HG03025 (cell line): ENCODE measurements around the gene GRAMD1B.
"Not testable (repeated sequence)": the region's sequence is repeated elsewhere in the genome, so short reads cannot be mapped to it uniquely, and the experiment has no call there.

ENCODE experiments used
- ATAC-seq: cut with Tn5 transposase; IDR thresholded peaks from one replicate; pipeline ENCODE4 v1.9.1; 2021; ENCODE audit warnings: mild to moderate bottlenecking, moderate library complexity; ENCODE audit not compliant: unreplicated experiment, low FRiP score

GRAMD1B gene

DNA sequence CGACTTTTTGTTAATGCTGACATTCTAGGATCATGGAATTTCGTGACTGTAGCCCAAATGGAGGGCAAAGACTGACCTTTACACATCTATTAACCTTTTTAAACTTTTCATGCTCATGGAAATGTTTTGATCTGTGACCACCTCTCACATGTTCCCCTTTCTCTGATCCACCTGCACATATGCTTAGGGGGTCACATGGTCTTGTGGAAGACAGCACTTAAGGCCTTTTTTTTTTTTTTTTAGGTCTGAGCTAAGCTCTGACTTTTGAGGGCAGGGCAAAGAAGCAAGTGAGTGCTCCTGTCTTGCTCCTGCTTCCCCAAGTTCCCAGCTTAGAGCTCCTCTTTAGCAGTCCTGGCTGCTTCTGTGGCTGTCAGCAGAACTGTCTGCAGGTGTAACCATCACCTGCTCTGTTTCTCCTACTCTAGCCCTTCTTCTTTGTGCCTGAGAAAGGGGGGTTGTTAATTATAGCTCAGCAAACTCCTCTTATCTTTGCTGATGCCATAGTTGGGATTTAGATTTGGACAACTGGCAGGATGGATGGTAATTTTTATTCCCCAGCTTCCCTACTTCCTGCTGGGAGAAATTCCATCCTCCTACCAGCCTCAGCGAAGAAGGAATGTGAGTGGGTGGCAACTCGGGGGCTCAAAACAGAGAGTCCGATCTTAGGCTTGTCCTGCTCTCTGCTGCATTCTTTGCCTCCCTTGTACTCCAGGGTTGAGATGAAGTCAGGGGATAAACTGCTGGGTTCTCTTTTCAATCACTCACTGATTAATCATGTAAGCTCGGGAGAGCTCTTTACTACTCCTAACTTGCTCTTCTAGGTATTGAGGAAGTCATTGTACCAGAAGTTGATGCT is 64.4 kb downstream of the GRAMD1B start:
- no peak for ATAC-seq

DNA sequence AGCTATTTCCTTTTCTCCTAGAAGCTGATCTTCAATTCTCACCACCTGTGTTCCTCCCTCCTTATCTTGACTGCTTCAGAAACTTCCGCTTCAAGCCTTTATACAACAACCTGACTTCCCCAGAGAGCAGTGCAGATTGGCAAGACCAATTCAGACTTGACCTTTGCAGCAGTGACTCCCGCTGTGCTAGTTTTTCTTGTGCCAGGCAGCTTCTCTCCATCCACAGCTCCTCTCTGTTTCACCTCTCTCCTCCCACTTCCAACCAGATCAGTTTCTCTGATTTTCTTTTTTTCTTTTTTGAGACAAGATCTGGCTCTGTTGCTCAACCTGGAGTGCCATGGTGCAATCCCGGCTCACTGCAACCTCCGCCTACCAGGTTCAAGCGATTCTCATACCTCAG is 74.3 kb downstream of the GRAMD1B start:
- ATAC-seq = no peak

DNA sequence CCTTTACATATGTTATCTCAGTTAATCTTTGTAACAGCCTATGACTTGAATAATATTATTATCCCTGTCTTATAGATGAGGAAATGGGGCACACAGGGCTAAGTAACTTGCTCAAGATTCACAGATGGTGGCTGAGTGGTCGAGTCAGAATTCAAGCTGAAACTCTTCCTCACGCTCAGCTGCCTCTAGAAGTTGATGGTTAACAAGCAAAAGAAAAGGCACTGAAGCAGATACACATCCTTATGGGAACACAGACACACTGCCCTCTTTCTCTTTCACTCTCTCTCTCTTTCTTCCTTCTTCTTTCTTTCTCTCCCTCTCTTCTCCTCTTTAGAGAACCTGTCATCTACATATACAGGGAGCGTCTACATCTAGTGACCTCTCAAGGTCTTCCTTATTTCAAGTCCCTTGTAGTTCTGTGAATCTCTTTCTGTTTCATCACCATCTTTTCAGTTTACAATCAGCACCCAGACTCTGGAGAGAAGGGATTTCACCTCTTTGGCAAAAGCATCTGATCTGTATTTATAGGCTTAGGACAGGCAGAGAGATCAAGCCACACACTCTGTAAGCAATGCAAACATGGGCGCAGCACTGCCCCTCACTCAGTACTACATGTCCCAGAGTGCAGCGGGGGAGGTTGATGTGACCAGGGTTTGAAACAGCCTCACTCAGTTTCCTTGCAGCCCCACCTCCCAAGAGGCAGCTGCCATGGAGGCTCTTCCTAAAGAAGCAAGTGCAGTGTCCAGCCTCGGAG is 75.7 kb downstream of the GRAMD1B start:
- ATAC-seq = no peak

DNA sequence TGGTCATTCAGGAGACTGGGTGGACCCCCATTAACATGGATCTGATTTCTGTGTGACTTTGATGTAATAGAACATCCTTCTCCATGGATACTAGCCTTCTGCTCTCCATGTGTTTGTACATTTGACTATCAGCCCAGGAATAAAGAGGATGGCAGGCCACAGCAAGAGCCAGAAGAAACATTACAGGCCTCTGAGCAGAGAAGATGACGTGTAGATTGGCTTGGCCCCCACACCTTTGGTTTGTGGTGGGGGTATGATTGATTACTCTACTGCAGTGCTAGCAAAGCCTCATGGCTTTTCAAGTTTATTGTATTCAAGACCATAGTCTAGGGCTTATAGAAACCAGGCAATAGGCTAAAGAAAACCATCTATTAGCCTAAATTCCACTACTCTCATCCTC is 77.0 kb downstream of the GRAMD1B start:
- no peak for ATAC-seq

DNA sequence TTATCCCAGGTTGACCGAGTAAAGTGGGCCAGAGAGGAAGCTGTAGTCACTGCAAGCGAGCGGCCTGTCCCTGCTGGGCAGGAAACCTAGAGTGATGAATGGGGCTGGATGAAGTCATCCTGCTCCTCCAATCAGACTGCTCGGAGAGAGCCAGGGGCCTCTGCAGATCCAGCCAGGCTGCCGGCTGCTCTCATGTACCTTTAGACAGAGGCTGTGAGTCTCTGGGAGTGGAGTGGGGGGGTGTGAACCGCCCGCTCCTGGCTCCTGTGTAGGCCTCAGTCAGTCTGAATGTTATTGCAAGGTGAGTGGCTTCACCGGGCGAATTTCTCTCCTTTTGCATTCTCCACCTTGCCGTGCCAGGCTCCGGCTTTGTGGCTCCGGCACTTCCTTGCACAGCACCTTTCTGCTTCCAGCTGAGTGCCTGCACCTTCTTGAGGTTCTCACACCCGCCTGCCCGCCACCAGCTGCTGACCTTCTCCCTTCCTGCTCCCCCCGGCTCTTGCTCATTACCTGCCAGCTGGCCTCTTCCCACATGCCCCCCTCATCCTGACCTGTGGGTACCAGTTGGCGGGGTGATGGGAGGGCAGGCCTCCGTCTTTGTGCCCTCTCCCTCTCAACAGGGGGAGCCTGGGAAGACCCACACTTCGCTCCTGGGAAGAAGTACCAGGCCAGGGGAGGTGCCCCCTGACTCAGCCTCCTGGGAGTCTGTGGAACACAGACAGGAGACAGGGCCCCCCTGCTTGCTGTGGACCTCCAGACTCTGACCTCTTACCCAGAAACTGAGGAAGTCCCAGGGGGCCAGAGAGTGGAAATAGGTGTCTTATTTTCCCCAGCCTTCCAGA is 79.9 kb downstream of the GRAMD1B start:
- no peak for ATAC-seq

DNA sequence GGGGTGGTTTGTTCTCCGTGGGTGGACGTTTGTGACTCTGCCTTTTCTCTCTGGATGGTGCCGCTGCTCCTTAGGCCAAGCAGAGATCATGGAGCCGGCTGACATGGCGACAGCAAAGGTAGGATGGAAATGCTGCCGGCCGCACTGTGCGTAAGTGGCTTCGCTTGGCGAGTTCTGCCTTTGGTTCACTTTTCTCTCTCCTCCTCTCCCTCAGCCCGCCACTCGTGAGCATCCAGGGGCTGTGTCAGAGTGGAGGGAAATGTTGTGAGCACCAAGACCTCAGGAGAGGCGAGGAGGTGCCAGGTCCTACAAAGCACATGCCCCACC is 80.5 kb downstream of the GRAMD1B start:
- no peak for ATAC-seq

DNA sequence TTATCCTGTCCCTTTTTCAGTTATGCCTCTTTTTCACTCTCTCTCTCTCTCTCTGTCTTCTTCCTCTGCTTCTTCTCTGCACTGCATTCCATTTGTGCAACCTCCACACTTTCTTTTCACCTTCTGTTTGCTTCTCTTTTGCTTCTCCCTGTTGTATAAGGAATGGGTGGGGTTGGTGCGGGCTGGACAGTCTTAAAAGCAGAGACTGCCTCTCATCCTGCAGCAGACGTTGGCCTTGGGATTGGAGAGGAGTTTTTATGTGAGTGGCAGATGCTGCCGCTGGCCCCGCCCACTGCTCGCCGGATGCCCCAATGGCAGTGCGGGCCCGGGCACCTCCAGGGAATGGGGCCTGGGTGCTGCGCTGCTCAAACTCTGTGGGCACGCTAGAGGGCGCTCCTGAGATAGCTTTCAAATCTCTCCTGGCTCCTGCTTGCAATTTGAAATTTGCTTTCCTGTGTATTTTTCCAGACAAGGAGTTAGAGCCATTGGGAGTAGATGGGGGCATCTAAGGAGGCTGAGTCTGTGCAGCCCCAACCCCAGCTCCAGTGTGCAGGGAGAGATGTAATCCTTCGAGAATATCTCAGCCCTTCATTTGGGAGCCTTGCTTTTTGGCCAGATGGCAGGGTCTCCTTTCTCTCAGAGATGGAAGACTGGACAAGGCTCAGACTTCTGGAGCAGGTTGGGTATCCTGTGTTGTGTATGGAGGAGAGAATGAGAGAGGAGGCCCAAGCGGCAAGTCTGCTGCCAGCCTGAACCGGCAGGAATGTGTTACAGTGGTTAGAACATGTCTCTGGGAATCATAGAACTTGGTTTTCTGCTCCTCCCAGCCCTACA is 81.2 kb downstream of the GRAMD1B start:
- peak; percentile 83 for ATAC-seq

DNA sequence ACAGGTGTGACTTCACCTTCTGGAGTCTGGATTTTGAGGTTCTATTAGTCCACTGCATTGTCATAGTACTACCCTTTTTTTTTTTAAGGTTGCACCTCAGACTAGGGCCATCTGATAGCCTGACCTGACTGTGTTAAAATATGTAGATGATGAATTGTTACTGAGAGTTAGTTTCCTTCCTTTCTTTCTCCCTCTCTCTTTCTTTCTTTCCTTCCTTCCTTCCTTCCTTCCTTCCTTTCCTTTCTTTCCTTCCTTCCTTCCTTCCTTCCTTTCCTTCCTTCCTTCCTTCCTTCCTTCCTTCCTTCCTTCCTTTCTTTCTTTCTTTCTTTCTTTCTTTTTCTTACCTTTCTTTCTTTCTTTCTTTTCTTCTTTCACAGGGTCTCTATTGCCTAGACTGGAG is 83.2 kb downstream of the GRAMD1B start:
- not testable (repeated sequence) for ATAC-seq

DNA sequence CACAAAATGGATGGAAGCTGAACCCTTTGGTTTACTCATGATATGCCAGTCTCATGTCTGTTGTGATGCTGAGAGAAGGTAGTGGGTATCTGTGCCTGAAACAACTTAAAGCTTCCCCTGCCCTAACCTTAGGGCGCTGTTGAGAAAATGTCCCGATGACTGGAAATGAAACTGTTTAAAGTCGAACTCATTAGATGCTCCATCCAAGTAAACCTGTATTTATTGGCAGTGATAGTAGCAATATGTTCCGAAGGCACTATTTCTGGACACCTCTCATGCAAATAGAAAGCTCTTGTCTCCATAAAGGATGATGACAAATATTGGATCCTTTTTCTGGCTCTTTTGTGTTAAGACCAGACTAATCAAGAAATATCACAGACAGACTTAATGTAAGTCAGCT is 86.2 kb downstream of the GRAMD1B start:
- no peak for ATAC-seq

DNA sequence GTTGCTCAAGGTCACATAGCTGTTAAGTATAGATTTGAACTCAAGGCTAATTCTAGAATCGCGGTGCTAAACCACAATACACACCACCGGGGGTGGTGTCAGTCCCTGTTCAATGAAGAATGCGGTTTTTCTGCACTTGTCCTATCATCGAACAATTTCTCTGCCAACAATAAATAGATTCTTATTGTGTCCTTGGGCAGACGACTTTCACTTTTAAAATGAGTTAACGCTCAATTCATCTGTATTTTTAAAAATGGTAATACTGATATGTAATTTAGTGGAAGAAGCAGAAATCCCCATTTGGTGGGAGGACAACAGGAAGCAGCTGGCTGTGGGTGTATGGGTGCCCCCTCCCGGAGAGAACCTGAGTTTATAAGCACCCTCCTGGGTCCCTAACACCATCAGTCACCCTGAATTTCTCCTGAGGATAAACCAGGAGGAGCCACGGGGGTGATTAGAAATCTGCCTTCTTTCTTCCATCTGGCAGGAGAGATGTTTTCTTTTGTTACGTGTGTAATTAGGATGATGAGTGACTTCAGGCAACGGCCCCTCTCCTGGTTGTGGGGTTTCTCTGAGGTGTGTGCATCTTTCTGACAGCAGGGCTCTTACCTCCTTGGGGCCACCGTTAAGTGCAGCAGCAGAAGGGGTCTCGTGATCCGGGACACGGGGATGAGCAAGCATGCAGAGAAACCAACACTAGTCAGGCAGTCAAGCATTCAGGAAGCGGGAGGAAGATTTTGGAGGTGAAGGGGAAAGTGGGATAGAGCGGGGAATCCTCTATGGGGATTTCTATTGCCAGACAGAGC is 87.7 kb downstream of the GRAMD1B start:
- no peak for ATAC-seq

DNA sequence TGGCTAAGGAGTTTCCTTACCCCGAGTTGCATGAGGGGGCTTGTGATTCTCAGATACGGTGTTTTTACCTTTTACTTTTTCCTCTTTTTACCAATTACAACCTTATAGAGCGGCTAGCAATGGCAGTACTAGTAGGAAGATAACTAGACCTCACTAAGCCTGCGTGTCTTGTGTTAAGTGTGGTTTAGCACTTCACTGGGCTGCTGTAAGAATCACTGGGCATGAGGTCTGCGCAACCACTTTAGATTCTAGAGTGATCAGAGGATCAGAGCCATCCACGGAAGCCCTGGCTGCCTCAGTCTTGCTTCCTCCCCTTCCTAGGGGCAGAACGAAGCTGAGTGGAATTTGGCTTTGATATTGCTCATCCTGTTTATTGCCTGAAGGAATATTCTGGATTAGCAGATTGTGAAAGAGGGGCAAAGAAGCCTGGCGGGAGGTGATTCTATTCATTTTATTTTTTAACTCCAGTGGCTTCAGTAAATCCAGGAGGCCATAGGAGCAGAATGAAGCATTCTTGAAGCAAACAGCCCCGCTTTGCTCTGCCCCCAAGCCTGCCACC is 88.5 kb downstream of the GRAMD1B start:
- no peak for ATAC-seq

DNA sequence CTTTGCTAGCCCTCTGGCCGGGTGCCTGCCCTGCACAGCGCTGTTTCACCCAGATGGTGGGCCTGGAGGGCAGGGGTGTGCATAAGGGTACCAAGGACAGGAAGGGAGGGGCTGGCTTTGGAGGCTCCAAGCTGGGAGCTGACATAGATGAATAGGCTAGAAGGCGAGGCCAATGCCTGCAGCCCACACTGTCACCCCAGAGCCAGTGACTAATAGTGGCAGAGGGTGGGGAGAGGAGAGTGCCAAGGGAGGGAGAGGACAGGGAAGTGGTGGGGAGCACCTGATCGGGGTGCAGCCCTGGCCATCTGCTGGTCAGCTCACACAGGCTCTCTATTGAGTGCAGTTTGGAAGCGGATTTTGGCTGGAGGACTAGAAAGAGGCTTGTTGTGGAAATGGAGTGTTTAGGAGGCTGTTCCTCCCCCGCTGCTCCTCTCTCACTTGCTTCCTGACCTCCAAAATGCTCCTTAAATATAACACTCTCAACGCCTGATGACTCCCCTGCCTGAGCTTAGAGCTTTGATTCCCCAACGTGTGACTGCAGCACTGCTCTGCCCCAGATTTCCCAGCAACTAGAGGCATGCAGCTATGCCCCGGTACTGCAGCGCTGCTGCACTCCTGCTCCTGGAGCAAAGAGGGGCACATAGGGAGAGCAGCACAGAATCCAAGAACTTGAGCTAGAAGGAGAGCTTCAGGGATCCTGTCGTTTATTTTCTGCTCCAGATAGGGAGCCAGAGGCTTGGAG is 89.2 kb downstream of the GRAMD1B start:
- ATAC-seq = no peak

DNA sequence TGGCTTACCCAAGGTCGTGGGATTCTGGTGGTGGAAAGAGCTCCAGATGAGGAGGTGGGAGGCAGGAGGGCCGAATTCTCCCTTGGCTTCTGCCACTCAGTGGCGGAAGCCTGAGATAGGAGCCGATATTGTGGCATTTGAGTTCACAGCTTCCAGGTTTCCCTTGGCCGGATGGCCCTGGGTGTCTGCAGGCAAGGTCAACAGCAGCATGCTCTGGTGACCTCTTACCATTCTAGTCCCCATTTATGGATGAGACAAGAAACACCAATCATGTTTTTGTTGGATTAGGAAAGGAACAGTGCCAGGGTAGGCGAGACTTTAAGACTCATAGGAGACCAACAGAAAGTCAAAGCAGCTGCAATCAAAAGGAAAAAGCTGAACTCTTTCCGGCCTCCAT is 89.7 kb downstream of the GRAMD1B start:
- no peak for ATAC-seq

DNA sequence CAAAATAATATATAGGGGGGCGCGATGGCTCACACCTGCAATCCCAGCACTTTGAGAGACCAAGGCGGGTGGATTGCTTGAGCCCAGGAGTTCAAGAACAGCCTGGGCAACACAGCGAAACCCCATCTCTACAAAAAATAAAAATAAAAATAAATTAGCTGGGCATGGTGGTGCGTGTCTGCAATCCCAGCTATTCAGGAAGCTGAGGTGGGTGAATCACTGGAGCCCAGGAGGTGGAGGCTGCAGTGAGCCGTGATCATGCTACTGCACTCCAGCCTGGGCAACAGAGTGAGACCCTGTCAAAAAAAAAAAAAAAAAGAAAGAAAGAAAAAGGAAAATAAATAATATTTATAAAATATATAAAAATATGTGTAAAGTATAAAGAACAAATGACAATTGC is 90.4 kb downstream of the GRAMD1B start:
- not testable (repeated sequence) for ATAC-seq

DNA sequence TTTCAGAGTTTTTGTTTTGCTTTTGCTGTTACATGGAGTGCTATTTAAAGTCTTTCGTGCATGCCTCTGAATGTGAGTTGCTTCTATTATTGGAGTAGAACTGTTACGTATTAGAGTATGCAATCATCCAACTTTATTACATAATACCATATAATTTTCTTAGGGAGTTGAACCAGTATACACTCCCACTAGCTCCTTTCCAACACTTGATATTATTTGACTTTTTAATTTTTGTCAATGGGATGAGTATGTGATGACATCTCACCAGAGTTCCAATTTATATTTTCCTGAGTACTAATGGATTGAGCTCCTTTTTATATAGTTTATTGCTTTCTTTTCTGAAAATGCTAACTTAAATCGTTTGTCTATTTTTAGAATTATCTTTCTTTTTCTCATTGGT is 90.9 kb downstream of the GRAMD1B start:
- no peak for ATAC-seq

DNA sequence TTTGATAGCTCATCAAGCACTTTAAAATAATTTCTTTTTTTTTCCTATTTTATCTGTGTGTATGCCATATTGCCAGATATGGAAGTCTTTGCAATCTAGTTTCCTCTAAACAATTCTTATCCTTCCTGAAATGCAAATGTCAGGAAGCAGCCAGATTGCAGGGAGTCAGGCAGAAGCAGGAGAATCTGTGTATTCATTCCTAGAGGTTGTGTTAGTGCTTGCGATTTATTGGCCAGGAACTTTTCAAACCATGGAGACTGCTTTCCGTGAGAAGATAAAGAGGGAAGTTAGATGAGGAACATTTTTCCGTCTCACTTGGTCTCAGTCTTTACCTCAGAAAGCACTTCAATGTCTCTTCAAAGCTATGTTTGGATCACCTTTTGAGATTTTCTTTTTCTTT is 91.9 kb downstream of the GRAMD1B start:
- ATAC-seq = no peak

DNA sequence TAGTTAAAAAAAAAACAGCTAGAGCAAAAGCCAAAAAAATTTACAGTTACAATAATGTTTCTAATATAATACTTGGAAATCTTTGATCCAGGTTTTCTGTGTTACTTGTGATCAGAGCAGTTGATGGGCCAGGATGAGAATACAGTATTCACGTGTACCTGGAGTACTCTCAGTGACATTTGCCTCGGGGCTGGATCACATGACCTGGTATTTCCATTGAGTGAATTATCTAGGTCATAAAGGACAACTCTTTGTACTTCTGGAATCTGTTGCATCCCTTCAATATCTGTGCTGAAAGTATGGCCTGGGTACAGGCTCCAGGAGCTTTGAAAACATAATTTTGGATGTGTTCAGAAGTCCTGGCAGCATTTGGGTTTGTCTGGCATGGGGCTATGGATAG is 93.5 kb downstream of the GRAMD1B start:
- ATAC-seq = no peak

DNA sequence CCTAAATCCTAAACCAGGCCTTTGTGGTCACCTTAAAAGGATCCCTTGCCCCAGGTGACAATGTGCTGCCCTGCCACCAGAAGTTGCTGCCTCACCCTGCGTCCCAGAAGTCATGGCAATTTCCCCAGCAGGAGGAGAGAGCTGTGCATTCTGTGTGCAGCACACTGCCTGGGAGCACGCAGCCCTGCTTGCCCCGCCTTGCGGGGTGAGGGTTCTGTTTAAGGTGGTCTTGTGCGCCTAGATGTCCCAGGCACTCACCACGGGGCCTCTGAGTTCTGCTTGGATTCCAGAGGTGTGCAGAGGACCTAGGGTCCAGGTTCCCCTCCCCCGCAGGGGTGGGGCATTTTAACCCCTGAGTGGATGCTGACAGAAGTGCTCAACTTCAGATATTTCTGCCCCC is 95.0 kb downstream of the GRAMD1B start:
- no peak for ATAC-seq

DNA sequence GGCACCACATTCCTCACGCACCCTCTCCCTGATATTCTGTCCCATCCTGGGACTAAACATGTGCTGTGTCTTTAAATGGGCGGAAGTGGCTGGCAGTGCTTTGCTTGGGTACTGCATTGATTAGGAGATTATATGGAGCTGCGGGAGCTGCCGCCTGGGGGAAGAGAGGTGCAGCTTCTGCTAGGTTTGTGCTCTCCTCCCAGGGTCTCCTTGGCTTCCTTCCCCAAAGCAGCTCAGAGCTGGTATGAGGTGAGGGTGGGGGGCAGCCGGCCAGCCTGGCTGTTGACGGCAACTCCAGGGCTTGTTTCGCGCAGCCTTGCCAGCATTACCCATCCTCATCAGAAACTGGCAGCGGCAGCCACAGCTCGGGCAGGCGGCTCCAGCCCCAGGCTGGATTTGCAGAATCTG is 95.4 kb downstream of the GRAMD1B start:
- no peak for ATAC-seq
